ENCODE results near the gene CDR2. TPM values are rescaled to one million over a fixed set of nuclear protein-coding genes. Genes with fewer than 3 reads are reported as not detected.

The CDR2 gene
- total RNA-seq, 2 donors from 2014 or later, result 17.6 to 24.3 TPM

DNA sequence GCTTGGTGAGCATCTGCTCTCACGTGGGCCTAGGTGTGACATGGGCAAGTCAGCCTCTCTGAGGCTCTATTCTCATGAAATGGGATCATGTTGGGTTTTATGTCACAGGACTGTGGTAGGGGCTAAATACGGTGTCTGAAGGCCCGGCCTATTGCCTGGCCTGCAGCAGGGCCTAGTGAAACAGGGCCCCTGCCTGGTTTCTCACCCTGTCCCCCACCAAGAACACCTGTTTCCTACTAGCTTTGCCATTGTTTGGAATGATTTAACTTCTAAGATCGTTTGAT lies 48.1 kb downstream of the CDR2 start:
- no peaks in the 10 kb centered on the region for H3K27me3 ChIP-seq (ENCODE audit: control insufficient read depth, insufficient read depth, low read length, poor library complexity, severe bottlenecking)
- no peak overlapping the region for H3K4me3 ChIP-seq (ENCODE audit: low read length)
- TF ChIP-seq, protein P1, sequence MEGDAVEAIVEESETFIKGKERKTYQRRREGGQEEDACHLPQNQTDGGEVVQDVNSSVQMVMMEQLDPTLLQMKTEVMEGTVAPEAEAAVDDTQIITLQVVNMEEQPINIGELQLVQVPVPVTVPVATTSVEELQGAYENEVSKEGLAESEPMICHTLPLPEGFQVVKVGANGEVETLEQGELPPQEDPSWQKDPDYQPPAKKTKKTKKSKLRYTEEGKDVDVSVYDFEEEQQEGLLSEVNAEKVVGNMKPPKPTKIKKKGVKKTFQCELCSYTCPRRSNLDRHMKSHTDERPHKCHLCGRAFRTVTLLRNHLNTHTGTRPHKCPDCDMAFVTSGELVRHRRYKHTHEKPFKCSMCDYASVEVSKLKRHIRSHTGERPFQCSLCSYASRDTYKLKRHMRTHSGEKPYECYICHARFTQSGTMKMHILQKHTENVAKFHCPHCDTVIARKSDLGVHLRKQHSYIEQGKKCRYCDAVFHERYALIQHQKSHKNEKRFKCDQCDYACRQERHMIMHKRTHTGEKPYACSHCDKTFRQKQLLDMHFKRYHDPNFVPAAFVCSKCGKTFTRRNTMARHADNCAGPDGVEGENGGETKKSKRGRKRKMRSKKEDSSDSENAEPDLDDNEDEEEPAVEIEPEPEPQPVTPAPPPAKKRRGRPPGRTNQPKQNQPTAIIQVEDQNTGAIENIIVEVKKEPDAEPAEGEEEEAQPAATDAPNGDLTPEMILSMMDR (conservative IDR thresholded peaks at IDR 0.05), result no peak
- Mint-ChIP-seq H3K36me3 (ENCODE audit: low read depth) (peaks cover 61% of the 10 kb centered on the region), H3K27me3 (ENCODE audit: insufficient read depth) (no peaks in the 10 kb centered on the region), H3K4me3 (no peak overlapping the region), H3K27ac (no peak overlapping the region), H3K9me3 (no peaks in the 10 kb centered on the region), H3K4me1 (no peaks in the 10 kb centered on the region)
- H3K9ac ChIP-seq (ENCODE audit: extremely low read depth, low read length, poor library complexity, severe bottlenecking), result no peak overlapping the region
- H3K9me3 ChIP-seq (ENCODE audit: control insufficient read depth, low read length), result no peaks in the 10 kb centered on the region
- peaks cover 74% of the 10 kb centered on the region for H3K36me3 ChIP-seq (ENCODE audit: control insufficient read depth, insufficient read depth, low read length)
- no peaks in the 10 kb centered on the region for H3K4me1 ChIP-seq (ENCODE audit: control insufficient read depth, insufficient read depth, low read length)
- no peak for DNase-seq
- no peak overlapping the region for H3K27ac ChIP-seq (ENCODE audit: low read depth, low read length)
- WGBS, 2 experiments (ENCODE audit: insufficient coverage in 1 of 2, insufficient read length in 1 of 2), result 91 to 96% methylated on average over 4 of the region's 4 CpGs

DNA sequence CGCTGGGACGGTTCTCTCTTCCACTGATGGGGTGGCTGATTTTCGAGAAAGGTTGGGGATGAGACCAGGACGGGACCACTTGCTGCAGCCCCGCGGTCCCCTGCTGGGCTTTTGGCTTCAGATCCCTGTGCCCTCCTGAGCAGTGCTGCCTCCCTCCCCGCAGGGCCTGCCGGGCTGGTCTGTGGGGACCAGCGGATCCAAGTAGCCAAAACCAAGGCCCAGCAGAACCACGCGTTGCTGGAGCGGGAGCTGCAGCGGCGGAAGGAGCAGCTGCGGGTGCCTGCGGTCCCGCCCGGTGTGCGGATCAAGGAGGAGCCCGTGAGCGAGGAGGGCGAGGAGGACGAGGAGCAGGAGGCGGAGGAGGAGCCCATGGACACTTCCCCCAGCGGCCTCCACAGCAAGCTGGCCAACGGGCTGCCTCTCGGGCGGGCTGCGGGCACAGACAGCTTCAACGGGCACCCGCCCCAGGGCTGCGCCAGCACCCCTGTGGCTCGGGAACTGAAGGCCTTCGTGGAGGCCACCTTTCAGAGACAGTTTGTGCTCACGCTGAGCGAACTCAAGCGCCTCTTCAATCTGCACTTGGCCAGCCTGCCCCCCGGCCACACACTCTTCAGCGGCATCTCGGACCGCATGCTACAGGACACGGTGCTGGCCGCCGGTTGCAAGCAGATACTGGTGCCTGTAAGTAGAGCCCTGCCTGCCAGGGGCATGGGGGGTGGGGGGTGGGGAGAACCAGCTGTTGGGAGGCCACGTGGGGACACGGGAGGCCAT lies 48.6 kb downstream of the CDR2 start:
- Mint-ChIP-seq H3K27me3 (ENCODE audit: insufficient read depth) (no peaks in the 10 kb centered on the region), H3K9me3 (no peaks in the 10 kb centered on the region), H3K4me1 (no peaks in the 10 kb centered on the region), H3K27ac (no peak overlapping the region), H3K4me3 (no peak overlapping the region), H3K36me3 (ENCODE audit: low read depth) (peaks cover 64% of the 10 kb centered on the region)
- H3K4me3 ChIP-seq (ENCODE audit: low read length), result no peak overlapping the region
- 94 to 98% methylated on average over 18 to 46 of the region's 46 CpGs for WGBS, 2 experiments (ENCODE audit: insufficient coverage in 1 of 2, insufficient read length in 1 of 2)
- H3K9me3 ChIP-seq (ENCODE audit: control insufficient read depth, low read length), result no peaks in the 10 kb centered on the region
- H3K4me1 ChIP-seq (ENCODE audit: control insufficient read depth, insufficient read depth, low read length), result no peaks in the 10 kb centered on the region
- H3K27ac ChIP-seq (ENCODE audit: low read depth, low read length), result no peak overlapping the region
- no peak overlapping the region for H3K9ac ChIP-seq (ENCODE audit: extremely low read depth, low read length, poor library complexity, severe bottlenecking)
- peak; percentile 50 for DNase-seq
- no peaks in the 10 kb centered on the region for H3K27me3 ChIP-seq (ENCODE audit: control insufficient read depth, insufficient read depth, low read length, poor library complexity, severe bottlenecking)
- TF ChIP-seq, protein P1 (conservative IDR thresholded peaks at IDR 0.05), result no peak
- H3K36me3 ChIP-seq (ENCODE audit: control insufficient read depth, insufficient read depth, low read length), result peaks cover 71% of the 10 kb centered on the region

GRCh38 chr16:22324787-22325597 lies 49.4 kb downstream of the CDR2 start:
- H3K4me1 Mint-ChIP-seq, result no peaks in the 10 kb centered on the region
- no peak overlapping the region for H3K4me3 Mint-ChIP-seq
- H3K4me1 ChIP-seq (ENCODE audit: control insufficient read depth, insufficient read depth, low read length), result no peaks in the 10 kb centered on the region
- no peaks in the 10 kb centered on the region for H3K9me3 Mint-ChIP-seq
- no peaks in the 10 kb centered on the region for H3K9me3 ChIP-seq (ENCODE audit: control insufficient read depth, low read length)
- H3K4me3 ChIP-seq (ENCODE audit: low read length), result no peak overlapping the region
- no peak overlapping the region for H3K9ac ChIP-seq (ENCODE audit: extremely low read depth, low read length, poor library complexity, severe bottlenecking)
- peaks cover 60% of the 10 kb centered on the region for H3K36me3 Mint-ChIP-seq (ENCODE audit: low read depth)
- TF ChIP-seq, protein P1 (conservative IDR thresholded peaks at IDR 0.05), result no peak
- 98 to 100% methylated on average over 7 to 19 of the region's 19 CpGs for WGBS, 2 experiments (ENCODE audit: insufficient coverage in 1 of 2, insufficient read length in 1 of 2)
- peaks cover 64% of the 10 kb centered on the region for H3K36me3 ChIP-seq (ENCODE audit: control insufficient read depth, insufficient read depth, low read length)
- no peaks in the 10 kb centered on the region for H3K27me3 ChIP-seq (ENCODE audit: control insufficient read depth, insufficient read depth, low read length, poor library complexity, severe bottlenecking)
- H3K27ac Mint-ChIP-seq, result no peak overlapping the region
- no peak overlapping the region for H3K27ac ChIP-seq (ENCODE audit: low read depth, low read length)
- peak; percentile 24 for DNase-seq
- no peaks in the 10 kb centered on the region for H3K27me3 Mint-ChIP-seq (ENCODE audit: insufficient read depth)

Measured in endodermal cell (in vitro differentiated cells).